ENCODE measurements around the gene TOR4A.

TOR4A gene

GRCh38 chr9:137247916-137248175 lies 29.7 kb upstream of the TOR4A start:
- Histone ChIP-seq H3K27ac (no peak overlapping the region), H3K9ac (no peak overlapping the region), H3K4me3 (ENCODE audit: low read depth, low read length) (no peak overlapping the region), H3K36me3 (ENCODE audit: control insufficient read depth, insufficient read depth, low read length) (no peaks in the 10 kb centered on the region), H3K4me1 (no peaks in the 10 kb centered on the region), H3K4me2 (ENCODE audit: low read length) (no peak overlapping the region), H3K79me2 (no peaks in the 10 kb centered on the region), H3K9me3 (ENCODE audit: control insufficient read depth, low read length) (no peaks in the 10 kb centered on the region), H2AFZ (no peak overlapping the region), H3K27me3 (ENCODE audit: control insufficient read depth, insufficient read depth, low read length) (no peaks in the 10 kb centered on the region)
- TF ChIP-seq CTCF (IDR thresholded peaks at IDR 0.05), result no peak

GRCh38 chr9:137250329-137251193 lies 27.0 kb upstream of the TOR4A start:
- Histone ChIP-seq H3K4me3 (ENCODE audit: low read depth, low read length) (no peak overlapping the region), H3K79me2 (no peaks in the 10 kb centered on the region), H3K27ac (no peak overlapping the region), H3K4me1 (no peaks in the 10 kb centered on the region), H3K9me3 (ENCODE audit: control insufficient read depth, low read length) (no peaks in the 10 kb centered on the region), H2AFZ (no peak overlapping the region), H3K4me2 (ENCODE audit: low read length) (no peak overlapping the region), H3K36me3 (ENCODE audit: control insufficient read depth, insufficient read depth, low read length) (no peaks in the 10 kb centered on the region), H3K27me3 (ENCODE audit: control insufficient read depth, insufficient read depth, low read length) (no peaks in the 10 kb centered on the region), H3K9ac (no peak overlapping the region)
- TF ChIP-seq CTCF (IDR thresholded peaks at IDR 0.05), result no peak

- Histone ChIP-seq H3K27me3 (ENCODE audit: control insufficient read depth, insufficient read depth, low read length) (no peaks in the 10 kb centered on the region), H3K27ac (no peak within 1 kb of the TSS), H3K4me2 (ENCODE audit: low read length) (no peak within 1 kb of the TSS), H3K79me2 (no peaks in the 10 kb centered on the region), H3K4me3 (ENCODE audit: low read depth, low read length) (no peak within 1 kb of the TSS), H2AFZ (no peak within 1 kb of the TSS), H3K9me3 (ENCODE audit: control insufficient read depth, low read length) (no peaks in the 10 kb centered on the region), H3K9ac (no peak within 1 kb of the TSS), H3K36me3 (ENCODE audit: control insufficient read depth, insufficient read depth, low read length) (no peaks in the 10 kb centered on the region), H3K4me1 (no peaks in the 10 kb centered on the region)
- no peak for TF ChIP-seq CTCF (IDR thresholded peaks at IDR 0.05)
Observed at GRCh38 chr9:137251194-137251461, 26.4 kb upstream of the TOR4A start, which contains the start of gene STPG3. TSS of gene STPG3 (plus strand) at chr9:137251286. CDS start at chr9:137251287, 1 bp downstream.

GRCh38 chr9:137251490-137252268 lies 25.8 kb upstream of the TOR4A start:
- Histone ChIP-seq H3K79me2 (no peaks in the 10 kb centered on the region), H2AFZ (no peak overlapping the region), H3K27ac (no peak overlapping the region), H3K9ac (no peak overlapping the region), H3K36me3 (ENCODE audit: control insufficient read depth, insufficient read depth, low read length) (no peaks in the 10 kb centered on the region), H3K9me3 (ENCODE audit: control insufficient read depth, low read length) (no peaks in the 10 kb centered on the region), H3K27me3 (ENCODE audit: control insufficient read depth, insufficient read depth, low read length) (no peaks in the 10 kb centered on the region), H3K4me1 (peaks cover 3% of the 10 kb centered on the region), H3K4me2 (ENCODE audit: low read length) (no peak overlapping the region), H3K4me3 (ENCODE audit: low read depth, low read length) (no peak overlapping the region)
- TF ChIP-seq CTCF (IDR thresholded peaks at IDR 0.05), result no peak
